K562 treated with DMSO at 1 percent for 24 hours (cell line): ENCODE data around the gene ERO1A. TPM values are rescaled to one million over a fixed set of nuclear protein-coding genes. Genes with fewer than 3 reads are reported as not detected.

Experiments used
- total RNA-seq: library from RNA; unstranded; fragments of 300-600 nt; gene quantifications from 2 replicates; pipeline ENCODE4 v1.2.3, GENCODE V29; 2022; ENCODE audit warnings: low read depth; ENCODE audit not compliant: insufficient read depth

The ERO1A gene
- 19.8 and 22.0 TPM in 2 replicates for total RNA-seq

GRCh38 chr14:52695481-52696091, at the start of gene ERO1A:
Gene ERO1A (minus strand): TSS chr14:52695558. CDS start chr14:52695481, 77 bp downstream.

GRCh38 chr14:52729925-52730708, 34.8 kb upstream of the ERO1A start, which contains the start of gene STYX:
Gene STYX (plus strand): TSS chr14:52730166. CDS start chr14:52730475, 309 bp downstream.

GRCh38 chr14:52706724-52707706, 11.7 kb upstream of the ERO1A start, which contains the start of gene PSMC6:
Gene PSMC6 (plus strand): TSS chr14:52707200. CDS start chr14:52707220, 20 bp downstream.

Other genes starting within 250 kb of the ERO1A start
- gene TXNDC16, start 143.1 kb downstream of the ERO1A start, total RNA-seq: 2.5 and 3.5 TPM in 2 replicates
- 0.15 TPM in 1 of 2 replicates, not detected in the other for gene GPR137C, start 142.7 kb downstream of the ERO1A start, total RNA-seq
- gene PSMC6, start 11.6 kb upstream of the ERO1A start, total RNA-seq: 43.4 and 51.6 TPM in 2 replicates
- 3.4 and 4.1 TPM in 2 replicates for gene STYX, start 34.6 kb upstream of the ERO1A start, total RNA-seq
- 5.3 and 8.5 TPM in 2 replicates for gene GNPNAT1, start 96.0 kb upstream of the ERO1A start, total RNA-seq